Tibial nerve (tissue), 3 donors: ENCODE measurements around the gene PARD6G.

Source experiments
- CTCF ChIP-seq, 5 experiments: fragments of 200-600 bp in 3 of 5; fragments of 450-650 bp in 2 of 5; sonication (generic) in 3 of 5; IDR thresholded peaks; one replicate each; pipeline ENCODE4 v1.5.1; 2016 to 2019; ENCODE audit warnings: antibody characterized with exemption in 5 of 5, mild to moderate bottlenecking in 3 of 5, moderate library complexity in 2 of 5
- POLR2A ChIP-seq, 2 donors: fragments of 450-650 bp; IDR thresholded peaks; one replicate each; pipeline ENCODE4 v1.6.1; 2017; ENCODE audit warnings: antibody characterized with exemption in 2 of 2, mild to moderate bottlenecking in 2 of 2, moderate library complexity in 2 of 2

- TF ChIP-seq POLR2A (IDR thresholded peaks at IDR 0.05) (no peak), CTCF (IDR thresholded peaks at IDR 0.05) (no peak)
These were observed 126.4 kb downstream of the PARD6G start for GRCh38 chr18:80120932-80121331.
